ENCODE results near the gene BEGAIN. TPM values are rescaled to one million over a fixed set of nuclear protein-coding genes. Genes with fewer than 3 reads are reported as not detected.

The BEGAIN gene
- total and polyA plus RNA-seq, 9 of the 15 experiments (the other 6 are each of a cell fraction or from before 2014, with no cell fraction given) = 0.07 to 0.68 (median 0.55) TPM; not detected in 3

DNA sequence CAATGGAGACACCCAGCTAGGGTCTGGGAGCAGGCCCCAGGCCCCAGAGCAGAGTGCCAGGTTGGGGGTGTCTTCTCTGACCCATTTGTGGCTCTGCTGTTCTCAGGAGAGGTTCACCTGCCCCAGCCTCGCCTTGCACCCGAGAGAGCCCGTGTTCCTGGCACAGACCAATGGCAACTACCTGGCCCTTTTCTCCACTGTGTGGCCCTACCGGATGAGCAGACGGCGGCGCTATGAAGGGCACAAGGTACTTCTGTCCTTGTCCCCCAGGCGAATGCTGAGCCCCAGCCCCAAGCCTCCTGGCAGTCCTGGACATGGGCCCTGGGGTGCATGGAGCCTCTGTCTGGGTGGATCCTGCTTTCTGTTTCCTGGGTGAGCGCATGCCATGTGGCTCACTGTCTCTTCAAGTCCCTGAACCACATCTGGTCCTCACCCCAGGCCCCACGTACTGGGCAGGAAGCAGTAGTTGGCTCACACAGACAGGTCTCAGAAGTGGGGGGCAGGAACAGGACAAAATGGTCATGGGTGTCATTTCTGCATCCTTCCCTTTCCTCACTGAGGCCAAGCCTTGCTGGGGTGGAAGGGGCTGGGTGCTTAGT, 58.2 kb downstream of the BEGAIN start:
- no peak for FAIRE-seq
- no peak for ATAC-seq
- Histone ChIP-seq H3K9me1 (ENCODE audit: control insufficient read depth, insufficient read depth, low read length) (no peaks in the 10 kb centered on the region), H4K20me1 (replicated peaks; ENCODE audit: control insufficient read depth, insufficient read depth, low read length) (no peaks in the 10 kb centered on the region), H3K4me3 (no peak overlapping the region), H3K4me2 (ENCODE audit: insufficient read depth, low read length) (no peak overlapping the region), H3K27me3 (ENCODE audit: control insufficient read depth in 2 of 2, insufficient read depth in 2 of 2, low read length in 2 of 2) (no peaks in the 10 kb centered on the region), H3K36me3 (ENCODE audit: control insufficient read depth, insufficient read depth, low read length) (peaks cover 4% of the 10 kb centered on the region; the same call in 2 of the 3 replicates), H3K4me1 (replicated peaks in 1 of 2; ENCODE audit: control insufficient read depth in 2 of 2, insufficient read depth in 2 of 2, low read length in 2 of 2) (peaks cover 0 to 4% of the 10 kb centered on the region in 2 experiments; a peak in 2 of 5 replicates), H3K27ac (ENCODE audit: extremely low read depth, low read depth, low read length) (no peak overlapping the region), H2AFZ (ENCODE audit: low read depth, low read length) (no peak overlapping the region), H3K9ac (ENCODE audit: insufficient read depth in 1 of 2, low read depth in 2 of 2, low read length in 2 of 2) (no peak overlapping the region), H3K79me2 (ENCODE audit: control insufficient read depth, insufficient read depth, low read length) (no peaks in the 10 kb centered on the region), H3K9me3 (replicated peaks; ENCODE audit: control insufficient read depth, insufficient read depth, low read depth, low read length) (no peaks in the 10 kb centered on the region; the same call in 1 of the 2 replicates)
- no peak for DNase-seq (ENCODE audit: extremely low read depth in 1 of 4, low spot score in 3 of 4)
- ChIA-PET POLR2A (no interaction called here), CTCF (ENCODE audit: low intra/inter-chr PET ratio) (no interaction called here)
- no TSS peak for BruUV-seq (replicated peaks)
- intact Hi-C loops (cut with micrococcal nuclease) (no loop called here), in situ Hi-C loops (cut with MboI) (no loop called here)
- WGBS (ENCODE audit: insufficient coverage, low coverage, missing lambda C conversion rate) = 70% methylated on average over 9 of the region's 10 CpGs
- TF ChIP-seq, protein P1, sequence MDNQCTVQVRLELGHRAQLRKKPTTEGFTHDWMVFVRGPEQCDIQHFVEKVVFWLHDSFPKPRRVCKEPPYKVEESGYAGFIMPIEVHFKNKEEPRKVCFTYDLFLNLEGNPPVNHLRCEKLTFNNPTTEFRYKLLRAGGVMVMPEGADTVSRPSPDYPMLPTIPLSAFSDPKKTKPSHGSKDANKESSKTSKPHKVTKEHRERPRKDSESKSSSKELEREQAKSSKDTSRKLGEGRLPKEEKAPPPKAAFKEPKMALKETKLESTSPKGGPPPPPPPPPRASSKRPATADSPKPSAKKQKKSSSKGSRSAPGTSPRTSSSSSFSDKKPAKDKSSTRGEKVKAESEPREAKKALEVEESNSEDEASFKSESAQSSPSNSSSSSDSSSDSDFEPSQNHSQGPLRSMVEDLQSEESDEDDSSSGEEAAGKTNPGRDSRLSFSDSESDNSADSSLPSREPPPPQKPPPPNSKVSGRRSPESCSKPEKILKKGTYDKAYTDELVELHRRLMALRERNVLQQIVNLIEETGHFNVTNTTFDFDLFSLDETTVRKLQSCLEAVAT (IDR thresholded peaks at IDR 0.05) = no peak
- no peak for TF ChIP-seq CHD2 (IDR thresholded peaks at IDR 0.05; ENCODE audit: low read depth, low read length)
- no peak for TF ChIP-seq REST (IDR thresholded peaks at IDR 0.05; ENCODE audit: borderline replicate concordance)
- TF ChIP-seq REST (CRISPR knock-in tag; IDR thresholded peaks at IDR 0.05; ENCODE audit: low read depth) = no peak
- no peak for TF ChIP-seq TAF7 (tag; IDR thresholded peaks at IDR 0.05)
- no peak for TF ChIP-seq GATAD2A (IDR thresholded peaks at IDR 0.05)
- no peak for TF ChIP-seq XRCC3 (IDR thresholded peaks at IDR 0.05)
- no peak for TF ChIP-seq MBD1 (CRISPR knock-in tag; IDR thresholded peaks at IDR 0.05)
- TF ChIP-seq, protein P2, sequence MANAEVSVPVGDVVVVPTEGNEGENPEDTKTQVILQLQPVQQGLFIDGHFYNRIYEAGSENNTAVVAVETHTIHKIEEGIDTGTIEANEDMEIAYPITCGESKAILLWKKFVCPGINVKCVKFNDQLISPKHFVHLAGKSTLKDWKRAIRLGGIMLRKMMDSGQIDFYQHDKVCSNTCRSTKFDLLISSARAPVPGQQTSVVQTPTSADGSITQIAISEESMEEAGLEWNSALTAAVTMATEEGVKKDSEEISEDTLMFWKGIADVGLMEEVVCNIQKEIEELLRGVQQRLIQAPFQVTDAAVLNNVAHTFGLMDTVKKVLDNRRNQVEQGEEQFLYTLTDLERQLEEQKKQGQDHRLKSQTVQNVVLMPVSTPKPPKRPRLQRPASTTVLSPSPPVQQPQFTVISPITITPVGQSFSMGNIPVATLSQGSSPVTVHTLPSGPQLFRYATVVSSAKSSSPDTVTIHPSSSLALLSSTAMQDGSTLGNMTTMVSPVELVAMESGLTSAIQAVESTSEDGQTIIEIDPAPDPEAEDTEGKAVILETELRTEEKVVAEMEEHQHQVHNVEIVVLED (CRISPR knock-in tag; IDR thresholded peaks at IDR 0.05) = no peak

Data from K562 (cell line).